D721Med (cell line): ENCODE measurements around the gene BUD31.
A peak's percentile ranks its signal among the peaks of the same experiment; 100 is the strongest.

ENCODE experiments used
- DNase-seq: peaks from one replicate; pipeline ENCODE4 v3.0.0; 2011; ENCODE audit warnings: low spot score; ENCODE audit not compliant: insufficient read length
- FAIRE-seq: peaks from 2 replicates; lab custom pipeline; 2011; peaks lifted over from hg19 to GRCh38; lab: Jason Lieb, UNC
- TF ChIP-seq, protein P1 (sequence below): IDR thresholded peaks from 2 replicates; pipeline ENCODE4 v1.5.1; 2012; ENCODE audit warnings: mild to moderate bottlenecking, control low read depth; ENCODE audit not compliant: insufficient read depth; ENCODE audit errors: missing control alignments

Gene BUD31

DNA sequence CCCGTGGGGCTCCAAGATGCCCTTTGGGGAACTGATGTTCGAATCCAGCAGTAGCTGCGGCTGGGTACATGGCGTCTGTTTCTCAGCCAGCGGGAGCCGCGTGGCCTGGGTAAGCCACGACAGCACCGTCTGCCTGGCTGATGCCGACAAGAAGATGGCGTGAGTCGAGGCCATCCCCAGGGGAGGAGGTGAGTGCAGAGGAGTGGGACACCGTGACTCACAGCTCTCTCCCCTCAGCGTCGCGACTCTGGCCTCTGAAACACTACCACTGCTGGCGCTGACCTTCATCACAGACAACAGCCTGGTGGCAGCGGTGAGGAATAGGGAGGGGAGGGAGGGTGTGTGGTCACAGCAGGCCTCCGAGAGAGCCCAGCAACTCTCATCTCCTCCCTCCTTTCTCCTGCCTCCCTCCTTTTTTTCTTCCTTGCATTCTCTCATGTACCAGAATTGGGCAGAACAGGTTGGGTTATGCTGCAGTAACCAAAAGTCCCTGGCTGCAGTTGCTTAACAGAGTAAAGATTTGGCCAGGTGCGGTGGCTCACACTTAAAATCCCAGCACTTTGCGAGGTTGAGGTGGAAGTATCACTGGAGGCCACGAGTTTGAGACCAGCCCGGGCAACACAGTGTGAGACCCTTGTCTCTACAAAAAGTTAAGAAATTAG, 17.7 kb upstream of the BUD31 start:
- TF ChIP-seq, protein P1, sequence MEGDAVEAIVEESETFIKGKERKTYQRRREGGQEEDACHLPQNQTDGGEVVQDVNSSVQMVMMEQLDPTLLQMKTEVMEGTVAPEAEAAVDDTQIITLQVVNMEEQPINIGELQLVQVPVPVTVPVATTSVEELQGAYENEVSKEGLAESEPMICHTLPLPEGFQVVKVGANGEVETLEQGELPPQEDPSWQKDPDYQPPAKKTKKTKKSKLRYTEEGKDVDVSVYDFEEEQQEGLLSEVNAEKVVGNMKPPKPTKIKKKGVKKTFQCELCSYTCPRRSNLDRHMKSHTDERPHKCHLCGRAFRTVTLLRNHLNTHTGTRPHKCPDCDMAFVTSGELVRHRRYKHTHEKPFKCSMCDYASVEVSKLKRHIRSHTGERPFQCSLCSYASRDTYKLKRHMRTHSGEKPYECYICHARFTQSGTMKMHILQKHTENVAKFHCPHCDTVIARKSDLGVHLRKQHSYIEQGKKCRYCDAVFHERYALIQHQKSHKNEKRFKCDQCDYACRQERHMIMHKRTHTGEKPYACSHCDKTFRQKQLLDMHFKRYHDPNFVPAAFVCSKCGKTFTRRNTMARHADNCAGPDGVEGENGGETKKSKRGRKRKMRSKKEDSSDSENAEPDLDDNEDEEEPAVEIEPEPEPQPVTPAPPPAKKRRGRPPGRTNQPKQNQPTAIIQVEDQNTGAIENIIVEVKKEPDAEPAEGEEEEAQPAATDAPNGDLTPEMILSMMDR: no peak
- DNase-seq (no peak), FAIRE-seq (no peak)

DNA sequence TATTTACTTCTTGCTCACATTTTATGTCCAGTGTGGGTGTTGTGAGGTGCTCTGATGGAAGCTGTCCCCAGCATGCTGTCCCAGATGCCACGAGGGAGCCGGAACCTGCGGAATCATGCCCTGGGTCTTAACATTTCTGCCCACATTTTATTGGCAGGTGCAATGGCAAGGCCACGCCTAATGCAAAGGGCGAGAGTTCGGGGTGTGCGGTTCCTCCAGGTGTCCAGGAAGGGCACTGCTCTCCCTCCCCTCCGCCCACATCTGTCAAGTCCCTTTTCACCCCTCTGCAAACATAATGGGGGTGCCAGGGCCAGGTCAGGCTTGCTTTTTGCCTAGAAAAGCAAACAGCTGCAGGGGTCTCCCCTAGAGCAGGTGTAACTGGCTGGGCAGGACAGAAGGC, 16.7 kb upstream of the BUD31 start:
- DNase-seq: no peak
- TF ChIP-seq, protein P1: no peak
- no peak for FAIRE-seq

DNA sequence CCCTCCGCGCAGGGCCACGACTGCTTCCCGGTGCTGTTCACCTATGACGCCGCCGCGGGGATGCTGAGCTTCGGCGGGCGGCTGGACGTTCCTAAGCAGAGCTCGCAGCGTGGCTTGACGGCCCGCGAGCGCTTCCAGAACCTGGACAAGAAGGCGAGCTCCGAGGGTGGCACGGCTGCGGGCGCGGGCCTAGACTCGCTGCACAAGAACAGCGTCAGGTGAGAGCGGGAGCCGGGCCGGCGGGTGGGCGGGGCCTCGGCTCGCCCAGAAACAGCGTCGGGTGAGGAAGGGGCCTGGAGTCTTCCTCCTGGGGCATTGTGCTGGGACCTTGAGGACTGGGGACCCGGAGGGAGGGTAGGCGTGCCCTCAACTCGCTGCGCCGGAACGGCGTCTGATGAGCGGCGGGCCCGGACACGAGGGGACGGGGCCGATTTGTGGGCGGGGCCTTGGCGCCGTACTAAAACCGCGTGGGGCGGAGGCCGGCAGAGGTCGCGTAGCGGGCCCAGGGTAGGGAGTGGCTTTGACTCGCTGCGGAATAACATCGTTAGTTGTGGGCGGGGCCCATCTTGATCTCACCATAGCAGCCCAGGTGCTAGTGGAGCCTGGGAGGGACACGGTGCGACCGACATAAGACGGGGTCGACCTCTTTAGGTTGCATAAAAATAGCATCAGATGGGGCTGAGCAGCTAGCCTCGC, 16.0 kb upstream of the BUD31 start:
- TF ChIP-seq, protein P1: no peak
- DNase-seq: peak; percentile 85
- FAIRE-seq: no peak

DNA sequence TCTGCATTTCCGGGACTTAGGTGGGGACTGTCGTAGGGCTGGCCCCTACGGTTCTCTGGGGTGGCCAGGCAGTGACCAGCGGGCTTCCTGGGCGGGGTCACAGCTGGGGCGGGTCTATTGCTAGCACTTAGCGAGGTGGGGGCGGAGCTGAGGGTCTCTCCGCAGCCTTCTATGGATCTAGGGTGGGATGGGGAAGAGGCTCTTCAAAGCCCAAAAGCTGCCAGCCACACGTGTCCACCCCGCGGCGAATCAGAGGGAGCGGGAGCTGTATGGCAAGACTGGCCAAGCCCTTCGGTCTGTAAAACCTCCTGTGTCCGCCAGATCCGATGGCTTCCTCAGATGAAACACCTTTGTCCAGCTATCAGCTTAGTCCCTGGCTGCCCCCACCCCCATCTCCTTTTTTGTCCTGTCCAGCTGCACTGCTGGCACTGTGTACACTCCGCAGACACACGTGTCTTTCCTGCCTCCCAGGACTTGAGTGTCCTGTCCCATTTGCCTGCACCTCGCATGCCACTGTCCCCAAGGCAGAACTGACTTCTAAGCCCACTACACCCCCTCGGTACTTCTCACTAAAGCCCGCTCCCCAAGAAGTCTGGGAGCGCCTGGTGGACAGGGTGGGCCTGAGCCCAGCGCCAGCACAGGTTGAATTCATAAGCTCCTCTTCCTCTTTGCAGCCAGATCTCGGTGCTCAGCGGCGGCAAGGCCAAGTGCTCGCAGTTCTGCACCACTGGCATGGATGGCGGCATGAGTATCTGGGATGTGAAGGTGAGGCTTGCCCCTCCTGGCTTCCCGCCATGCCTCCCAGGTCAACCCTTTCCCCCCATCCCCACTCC, 15.2 kb upstream of the BUD31 start:
- TF ChIP-seq, protein P1: no peak
- FAIRE-seq (no peak), DNase-seq (peak; percentile 61)

DNA sequence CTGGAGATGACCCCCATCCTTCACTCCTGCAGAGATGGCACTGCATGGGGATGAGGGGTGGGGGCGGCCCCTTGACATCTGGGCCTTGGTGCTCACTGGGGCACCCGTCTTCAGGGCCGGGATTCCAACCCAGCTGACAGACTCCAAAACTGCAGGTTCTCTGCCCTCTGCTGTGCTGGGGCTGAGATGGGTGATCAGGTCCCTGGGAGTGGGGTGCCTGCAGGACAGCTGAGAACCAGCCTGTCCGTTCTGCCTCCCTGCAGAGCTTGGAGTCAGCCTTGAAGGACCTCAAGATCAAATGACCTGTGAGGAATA, 14.6 kb upstream of the BUD31 start:
- FAIRE-seq (no peak), DNase-seq (no peak)
- TF ChIP-seq, protein P1: no peak

DNA sequence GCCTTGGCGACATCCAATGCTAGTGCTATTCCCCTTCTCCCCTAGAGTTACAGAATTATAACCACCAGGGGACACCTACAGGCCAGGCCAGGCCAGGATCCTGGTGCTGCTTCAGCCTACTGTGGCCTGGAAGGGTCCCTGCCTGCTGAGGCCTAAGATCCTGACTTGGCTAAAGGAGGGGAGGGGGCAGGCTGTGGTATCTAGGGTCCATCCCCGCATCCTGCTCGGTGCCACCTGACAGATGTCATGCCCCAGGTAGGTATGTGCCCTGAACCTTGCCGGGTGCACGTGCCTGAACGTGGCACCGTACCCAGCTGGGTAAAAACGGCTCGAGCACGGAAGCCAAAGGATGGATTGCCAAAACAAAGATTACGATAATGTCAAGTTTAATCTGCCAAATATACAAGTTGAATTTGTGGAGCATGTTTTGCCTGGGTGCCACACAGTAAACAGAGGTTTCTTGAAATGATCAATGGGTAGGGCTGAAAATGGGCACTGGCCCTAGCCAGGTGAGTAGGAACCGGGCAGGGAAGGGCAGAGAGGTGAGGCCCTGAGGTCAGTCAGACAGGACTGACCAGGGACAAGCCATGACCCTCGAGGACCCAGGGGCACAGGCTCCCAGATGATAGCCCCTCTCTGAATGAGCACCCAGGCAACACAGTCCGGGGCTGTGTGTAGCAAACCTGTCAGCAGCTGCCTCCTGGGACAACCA, 13.0 kb upstream of the BUD31 start:
- DNase-seq (no peak), FAIRE-seq (no peak)
- TF ChIP-seq, protein P1: no peak
